Activated CD8-positive, alpha-beta memory T cell treated with anti-CD3 and anti-CD28 coated beads for 1 hour (primary cell): ENCODE data around the gene LRRC19.

Source experiments
- DNase-seq, 2 donors: peaks; one replicate each; pipeline ENCODE4 v3.0.0-alpha.2; 2020; ENCODE audit warnings: low read depth in 1 of 2; ENCODE audit errors: extremely low read depth in 1 of 2

Gene LRRC19, protein sequence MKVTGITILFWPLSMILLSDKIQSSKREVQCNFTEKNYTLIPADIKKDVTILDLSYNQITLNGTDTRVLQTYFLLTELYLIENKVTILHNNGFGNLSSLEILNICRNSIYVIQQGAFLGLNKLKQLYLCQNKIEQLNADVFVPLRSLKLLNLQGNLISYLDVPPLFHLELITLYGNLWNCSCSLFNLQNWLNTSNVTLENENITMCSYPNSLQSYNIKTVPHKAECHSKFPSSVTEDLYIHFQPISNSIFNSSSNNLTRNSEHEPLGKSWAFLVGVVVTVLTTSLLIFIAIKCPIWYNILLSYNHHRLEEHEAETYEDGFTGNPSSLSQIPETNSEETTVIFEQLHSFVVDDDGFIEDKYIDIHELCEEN

GRCh38 chr9:27005491-27005890, at the start of gene LRRC19:
LRRC19 (minus strand) TSS chr9:27005672; CDS start chr9:26999694, 5,978 bp downstream.
- DNase-seq = no peak

DNA sequence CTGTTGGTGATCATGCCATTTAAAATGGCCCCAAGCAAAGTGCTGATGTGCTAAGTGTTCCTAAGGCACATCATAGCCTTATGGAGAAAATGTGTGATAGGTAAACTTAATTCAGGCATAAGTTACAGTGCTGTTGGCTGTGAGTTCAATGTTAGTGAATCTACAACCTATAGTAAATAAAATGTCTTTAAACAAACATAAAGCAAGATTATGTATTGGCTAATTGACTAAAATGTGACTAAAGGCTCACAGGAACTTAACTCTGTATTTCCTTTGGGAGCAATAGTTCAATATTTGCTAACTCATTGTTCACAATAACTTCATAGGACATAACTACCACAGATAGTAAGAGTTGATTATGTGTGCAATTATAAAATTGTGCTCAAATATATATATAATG, 49.4 kb upstream of the LRRC19 start:
- DNase-seq = no peak

GRCh38 chr9:27054125-27054524, 48.7 kb upstream of the LRRC19 start:
- no peak for DNase-seq

- DNase-seq = no peak
Observed at GRCh38 chr9:27053369-27054022, 48.0 kb upstream of the LRRC19 start.

DNA sequence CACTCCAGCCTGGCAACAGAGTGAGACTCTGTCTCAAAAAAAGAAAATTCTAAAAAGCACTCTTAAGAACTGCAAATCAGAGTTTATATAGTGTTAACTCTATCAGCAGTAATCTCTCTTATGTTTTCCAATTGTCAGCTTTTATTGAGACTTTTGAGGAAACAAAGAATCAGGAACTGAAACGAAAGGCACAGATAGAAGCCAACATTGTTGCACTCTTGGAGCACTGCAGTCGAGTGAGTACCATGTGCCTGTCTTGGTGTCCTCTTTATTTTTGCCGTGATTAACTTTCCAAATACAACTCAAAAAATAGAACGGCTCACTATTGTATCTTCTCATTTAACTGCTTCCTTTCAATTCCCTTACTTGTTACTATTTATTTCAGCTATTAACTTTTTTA, 41.7 kb upstream of the LRRC19 start:
- DNase-seq = no peak

DNA sequence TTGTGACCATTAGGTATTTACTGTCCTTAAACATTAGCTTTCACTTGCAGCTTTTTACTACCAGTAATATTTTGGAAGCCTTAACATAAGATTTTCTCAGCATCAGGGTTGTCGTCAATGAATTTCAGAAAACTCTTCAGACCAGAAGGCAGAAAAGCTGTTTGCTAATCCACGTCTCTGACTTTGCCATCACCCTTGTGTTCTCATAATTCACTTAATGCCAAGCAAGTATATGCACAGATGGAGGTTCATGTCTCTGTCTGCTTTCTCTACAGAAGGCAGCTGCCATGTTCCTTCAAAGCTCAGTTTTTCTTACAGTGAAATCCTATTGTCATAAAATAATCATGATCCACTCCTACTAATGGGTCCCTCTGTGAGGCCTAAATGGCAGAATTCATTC, 37.7 kb upstream of the LRRC19 start:
- no peak for DNase-seq

DNA sequence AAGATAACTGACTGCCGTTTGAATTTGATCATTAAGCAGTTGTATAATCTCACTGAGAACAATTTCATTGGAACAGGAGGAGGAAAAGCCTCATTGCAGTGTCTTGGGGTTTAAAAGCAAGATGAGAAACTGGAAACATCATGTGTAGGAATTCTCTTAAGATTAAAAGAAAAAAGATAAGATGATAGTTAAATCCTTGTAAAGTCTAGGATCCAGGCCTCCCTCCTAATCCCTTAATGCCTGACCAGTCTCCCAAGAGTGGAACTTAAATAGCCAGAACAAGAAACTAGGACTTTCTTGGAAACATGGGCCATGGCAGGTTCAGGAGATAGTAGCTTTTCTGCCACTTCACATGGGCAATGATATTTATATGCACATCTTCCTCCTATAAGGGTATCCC, 37.0 kb upstream of the LRRC19 start:
- no peak for DNase-seq

- no peak for DNase-seq
Observed at GRCh38 chr9:27041746-27042145, 36.3 kb upstream of the LRRC19 start.

DNA sequence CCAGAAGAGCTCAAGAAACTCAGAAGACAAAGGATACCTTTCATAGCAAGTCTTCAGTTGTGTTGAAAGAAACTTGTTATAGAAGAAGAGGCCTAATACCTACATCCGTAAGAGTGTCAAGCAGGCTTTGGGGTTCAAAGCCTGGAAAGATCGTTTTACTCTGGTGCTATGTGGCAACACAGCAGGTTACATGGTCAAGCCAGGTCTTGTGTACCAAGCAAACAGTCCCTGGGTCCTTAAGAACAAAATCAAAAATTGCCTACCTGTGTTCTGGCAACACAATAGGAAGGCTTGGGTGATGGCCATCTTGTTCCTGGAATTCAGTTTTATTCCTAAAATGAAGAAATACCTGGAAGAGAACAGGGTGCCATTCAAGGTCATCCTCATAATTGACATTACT, 32.0 kb upstream of the LRRC19 start:
- DNase-seq = no peak

DNA sequence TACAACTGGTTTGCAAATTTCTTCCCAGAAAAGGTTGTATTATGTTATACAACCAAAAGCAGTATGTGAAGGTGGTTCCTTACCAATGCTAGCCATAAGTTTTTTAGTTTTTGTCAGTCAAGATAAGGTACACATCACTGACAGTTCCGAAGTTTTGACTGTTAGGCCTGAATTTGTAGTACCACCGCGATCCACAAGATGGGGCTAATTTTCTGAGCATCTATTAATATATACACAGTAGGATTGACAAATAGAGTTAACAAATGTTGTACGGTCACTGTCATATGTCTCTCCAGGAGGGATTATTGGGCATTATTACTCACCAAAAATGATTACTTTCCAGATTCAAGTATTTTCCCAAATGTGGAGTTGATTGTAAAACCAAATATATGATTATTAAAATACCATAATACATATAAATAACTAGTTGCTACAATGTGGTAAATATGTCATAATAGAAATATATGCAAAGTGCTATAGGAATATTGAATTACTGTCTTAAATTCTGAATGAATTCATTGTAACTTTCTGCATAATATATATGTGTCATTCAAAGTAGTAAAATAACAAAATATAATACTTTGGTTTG, 28.4 kb upstream of the LRRC19 start:
- DNase-seq = no peak

DNA sequence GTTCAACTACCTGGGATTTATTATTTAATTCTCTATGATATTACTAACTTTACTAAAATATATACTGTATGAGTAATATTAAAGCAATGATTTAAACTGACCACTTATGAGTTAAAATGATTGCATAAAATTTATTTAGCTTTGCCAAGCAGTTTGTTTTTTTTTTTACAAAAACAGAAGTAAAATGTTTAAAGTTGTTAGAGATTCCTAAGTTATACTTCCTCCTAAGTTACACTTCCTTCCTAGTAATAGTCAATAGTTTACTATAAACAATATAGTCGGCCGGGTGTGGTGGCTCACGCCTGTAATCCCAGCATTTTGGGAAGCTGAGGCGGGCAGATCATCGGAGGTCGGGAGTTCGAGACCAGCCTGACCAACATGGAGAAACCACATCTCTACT, 23.7 kb upstream of the LRRC19 start:
- DNase-seq = no peak

GRCh38 chr9:27022920-27023319, 17.4 kb upstream of the LRRC19 start:
- DNase-seq = no peak

- no peak for DNase-seq
Observed at GRCh38 chr9:27019589-27019988, 14.1 kb upstream of the LRRC19 start.

DNA sequence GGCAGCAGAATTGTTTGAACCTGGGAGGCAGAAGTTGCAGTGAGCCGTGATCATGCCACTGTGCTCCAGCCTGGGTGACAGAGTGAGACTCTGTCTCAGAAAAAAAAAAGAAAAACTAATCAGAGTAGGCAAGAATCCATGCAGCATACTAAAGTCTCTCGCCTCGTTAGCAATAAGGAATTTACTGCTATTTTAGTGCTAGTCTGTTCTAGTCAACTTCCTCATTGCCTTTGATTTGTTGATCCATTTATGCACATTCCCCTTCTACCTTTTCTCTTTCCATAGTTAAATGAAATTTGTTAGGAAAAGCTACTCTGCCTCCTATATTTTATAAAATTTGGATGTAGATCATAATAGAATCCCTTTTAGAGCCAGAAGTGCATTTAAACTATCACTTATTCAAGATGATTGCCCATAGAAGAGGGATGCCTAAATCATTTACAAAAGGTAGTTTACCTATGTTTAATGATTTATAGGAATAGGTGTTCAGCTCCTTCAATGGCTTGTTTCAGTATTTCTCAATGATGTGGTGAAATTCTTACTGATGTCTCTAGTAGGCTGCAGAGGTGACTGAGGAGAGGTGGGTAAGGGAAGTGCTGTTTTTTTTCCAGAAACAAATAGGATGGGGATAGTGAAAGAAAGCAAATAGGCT, 1.9 kb downstream of the LRRC19 start:
- DNase-seq = no peak

DNA sequence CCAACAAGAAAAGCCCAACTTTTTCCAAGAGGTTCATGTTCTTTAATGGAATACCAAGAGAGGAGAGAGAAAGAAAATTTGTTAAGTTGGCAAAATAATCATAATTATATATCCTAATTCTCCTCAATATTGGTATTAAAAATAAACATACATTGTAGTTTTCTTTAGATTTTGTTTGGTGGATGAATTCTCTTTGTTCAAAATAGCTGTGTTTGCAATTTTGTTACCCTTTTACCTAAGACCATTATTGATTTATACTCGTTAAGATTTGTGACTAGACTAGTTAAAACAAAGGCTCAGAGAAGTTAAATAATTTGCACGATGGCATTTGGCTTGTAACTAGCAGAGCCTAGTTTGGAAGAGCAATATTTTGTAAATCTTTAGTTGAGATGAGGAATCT, 9.7 kb downstream of the LRRC19 start:
- no peak for DNase-seq

- no peak for DNase-seq
Observed at GRCh38 chr9:26983340-26983739, 22.1 kb downstream of the LRRC19 start.

- no peak for DNase-seq
Observed at GRCh38 chr9:26975728-26976707, 29.5 kb downstream of the LRRC19 start.

- DNase-seq = no peak
Observed at GRCh38 chr9:26974927-26975326, 30.5 kb downstream of the LRRC19 start.

DNA sequence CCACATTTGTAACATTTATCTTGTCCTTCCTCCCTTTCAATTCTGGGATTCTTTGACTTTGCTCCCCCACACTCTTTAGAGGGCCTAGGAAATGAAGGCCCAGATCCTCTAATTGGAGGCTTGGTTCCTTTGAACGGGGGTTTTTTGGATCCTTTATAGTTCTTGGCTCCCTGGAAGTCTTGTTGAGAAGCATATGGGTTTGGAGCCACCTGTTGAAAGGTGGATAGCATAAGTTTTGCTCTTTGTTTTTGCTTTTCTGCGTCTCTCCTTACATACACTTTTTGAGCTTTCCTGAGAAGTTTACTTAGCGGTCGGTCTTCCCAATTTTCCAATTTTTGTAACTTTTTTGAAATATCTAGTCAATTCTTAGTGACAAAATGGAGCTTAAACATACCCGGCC, 31.5 kb downstream of the LRRC19 start:
- DNase-seq = no peak

- DNase-seq = no peak
Observed at GRCh38 chr9:26971721-26972120, 33.8 kb downstream of the LRRC19 start.

- no peak for DNase-seq
Observed at GRCh38 chr9:26956860-26957233, 48.6 kb downstream of the LRRC19 start.
